ENCODE data around the gene CAT. TPM values are rescaled to one million over a fixed set of nuclear protein-coding genes. Genes with fewer than 3 reads are reported as not detected.

CAT gene
- total and polyA plus RNA-seq, 9 of the 15 experiments (the other 6 are each of a cell fraction or from before 2014, with no cell fraction given): 86.7 to 183 (median 114) TPM

GRCh38 chr11:34438529-34439507 lies at the start of gene CAT (continued):
- TF ChIP-seq E2F1 (CRISPR knock-in tag; IDR thresholded peaks at IDR 0.05) (no peak), TRIM24 (IDR thresholded peaks at IDR 0.05) (0 out of 4 replicates have a peak, but pooled peaks of 1 of the 2 experiments have one; percentile 7), KLF1 (tag; IDR thresholded peaks at IDR 0.05) (peak; percentile 90), ELF4 (CRISPR knock-in tag; IDR thresholded peaks at IDR 0.05) (no peak), RFX7 (CRISPR knock-in tag; IDR thresholded peaks at IDR 0.05) (no peak), KLF6 (CRISPR knock-in tag; IDR thresholded peaks at IDR 0.05; ENCODE audit: borderline replicate concordance) (no peak), ZEB2 (IDR thresholded peaks at IDR 0.05) (0 out of 2 replicates have a peak, but pooled peaks have one; percentile 32), ELK1 (CRISPR knock-in tag; IDR thresholded peaks at IDR 0.05) (no peak), ZBTB17 (CRISPR knock-in tag; IDR thresholded peaks at IDR 0.05) (no peak; the same call in 1 of the 2 replicates), POLR3G (IDR thresholded peaks at IDR 0.05; ENCODE audit: extremely low read depth, insufficient read length, insufficient replicate concordance) (no peak), GTF2A2 (tag; IDR thresholded peaks at IDR 0.05) (no peak), ZNF431 (CRISPR knock-in tag; IDR thresholded peaks at IDR 0.05) (peak; percentile 67), PTTG1 (tag; IDR thresholded peaks at IDR 0.05; ENCODE audit: low read depth) (no peak), MCM3 (IDR thresholded peaks at IDR 0.05) (no peak), RUNX1 (IDR thresholded peaks at IDR 0.05; ENCODE audit: low read depth) (no peak), KDM1A (IDR thresholded peaks at IDR 0.05) (peak; percentile 74 to 85; a peak in 3 of 4 replicates), CHD2 (IDR thresholded peaks at IDR 0.05; ENCODE audit: low read depth, low read length) (peak; percentile 84), SLC30A9 (CRISPR knock-in tag; IDR thresholded peaks at IDR 0.05) (no peak), ZFP1 (CRISPR knock-in tag; IDR thresholded peaks at IDR 0.05) (no peak; the same call in 1 of the 2 replicates)
